Stimulated activated CD8-positive, alpha-beta memory T cell treated with anti-CD3 and anti-CD28 coated beads, Interleukin-15, amount 100 ng/mL, for 48 hours (primary cell): ENCODE results near the gene CPNE8.

Experiments used
- DNase-seq, 2 donors: peaks; one replicate each; pipeline ENCODE4 v3.0.0-alpha.2; 2020; ENCODE audit warnings: low read depth in 2 of 2

Gene CPNE8

DNA sequence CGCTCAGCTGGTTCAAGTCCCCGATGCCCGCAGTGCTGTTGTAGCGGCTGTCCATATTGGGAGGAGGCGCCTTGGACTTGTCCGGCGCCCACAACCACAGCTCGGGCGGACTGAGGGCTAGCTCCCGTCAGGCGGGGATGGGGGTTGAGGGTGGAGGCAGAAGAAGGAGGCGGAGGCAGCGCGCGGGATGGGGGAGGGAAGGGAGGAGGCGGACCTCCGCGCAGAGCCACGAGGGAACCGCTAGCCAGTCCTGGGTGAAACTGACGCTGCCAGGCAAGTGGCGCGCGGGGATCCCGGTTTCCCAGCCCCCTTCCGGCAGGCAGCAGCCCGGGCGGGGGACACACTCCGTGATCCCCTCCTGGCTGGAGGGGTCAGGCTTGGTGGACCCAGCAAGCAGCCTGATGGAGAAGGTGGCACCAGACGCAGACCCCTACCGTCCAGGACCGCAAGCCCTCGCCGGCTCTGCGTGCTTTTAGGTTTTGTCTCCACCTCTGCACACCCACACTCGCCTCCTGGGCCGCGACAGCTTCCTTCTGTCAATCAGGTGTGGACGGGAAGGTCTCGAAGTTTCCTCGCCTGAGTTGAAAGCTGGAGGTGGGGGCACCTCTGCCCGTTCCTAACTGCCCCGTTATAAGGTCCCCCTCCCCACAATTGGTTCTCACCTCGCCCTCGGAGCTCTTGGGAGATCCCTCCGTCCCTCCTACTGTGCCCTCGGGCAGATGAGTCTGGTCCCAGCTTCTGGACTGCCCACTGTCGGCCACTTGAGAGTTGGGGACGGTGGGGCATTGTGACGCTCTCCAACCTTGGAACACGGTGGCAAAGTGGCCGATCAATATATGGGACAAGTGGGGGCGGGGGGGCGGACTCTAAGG is at the start of gene CPNE8:
CPNE8 (minus strand) TSS at position 112 of the 872 bp plus-strand sequence; CDS start at position 55, 57 bp downstream.
- no peak for DNase-seq

DNA sequence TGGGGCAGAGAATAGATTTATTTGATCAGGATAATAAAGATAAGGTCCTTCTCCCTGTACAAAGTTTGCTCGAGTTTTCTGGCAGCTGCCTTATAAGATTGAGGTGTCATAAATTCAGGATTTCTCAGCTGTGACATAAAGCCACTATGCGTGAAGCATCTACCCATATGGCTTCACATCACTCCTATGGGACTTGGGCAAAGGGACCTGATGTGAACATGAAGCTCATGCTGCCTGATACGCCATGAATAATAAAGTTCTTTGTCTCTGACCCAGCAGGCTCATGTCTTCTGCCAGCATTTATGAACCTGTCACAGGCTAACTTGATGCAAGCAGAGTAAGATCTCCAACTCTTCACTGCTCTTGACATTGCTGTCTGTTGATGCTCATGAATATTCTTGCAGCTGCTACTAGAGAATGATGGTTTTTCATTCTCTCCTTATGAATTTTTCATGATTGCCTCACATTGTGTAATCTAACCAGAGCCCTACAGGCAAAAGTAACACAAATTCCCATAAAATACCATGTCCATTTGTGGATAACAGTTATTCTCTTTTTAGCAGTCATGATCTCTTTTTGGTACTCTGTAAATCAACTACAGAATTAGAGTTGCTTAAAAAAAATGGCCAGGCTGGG is 49.0 kb upstream of the CPNE8 start:
- DNase-seq = no peak

- no peak for DNase-seq
Measured at GRCh38 chr12:38949363-38949762, 44.0 kb upstream of the CPNE8 start.

- DNase-seq = no peak
Measured at GRCh38 chr12:38934686-38935085, 29.3 kb upstream of the CPNE8 start.

DNA sequence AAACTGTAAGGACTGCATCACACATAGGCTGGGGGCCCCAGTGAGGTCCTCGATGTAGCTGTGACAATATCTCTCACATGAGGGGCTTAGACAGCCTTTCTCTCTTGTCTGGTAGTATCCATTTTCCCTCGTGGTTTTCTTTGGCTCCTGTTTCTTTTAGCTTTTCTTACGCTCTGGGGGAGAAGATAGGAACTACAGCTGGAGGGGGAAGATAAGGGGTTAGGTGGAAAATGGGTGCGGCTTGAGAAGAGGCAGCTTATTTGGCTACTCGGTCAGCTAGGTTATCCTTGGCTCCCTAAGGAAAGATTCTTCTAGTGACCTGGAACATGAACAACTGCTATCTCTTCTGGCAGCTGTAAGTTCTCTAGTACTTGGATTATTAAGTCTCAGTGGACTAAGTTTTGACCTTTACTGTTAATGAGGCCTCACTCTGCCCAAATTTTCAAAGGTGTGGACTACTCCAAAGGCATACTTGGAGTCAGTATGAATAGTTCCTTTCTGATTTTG is 28.7 kb upstream of the CPNE8 start:
- DNase-seq = no peak

DNA sequence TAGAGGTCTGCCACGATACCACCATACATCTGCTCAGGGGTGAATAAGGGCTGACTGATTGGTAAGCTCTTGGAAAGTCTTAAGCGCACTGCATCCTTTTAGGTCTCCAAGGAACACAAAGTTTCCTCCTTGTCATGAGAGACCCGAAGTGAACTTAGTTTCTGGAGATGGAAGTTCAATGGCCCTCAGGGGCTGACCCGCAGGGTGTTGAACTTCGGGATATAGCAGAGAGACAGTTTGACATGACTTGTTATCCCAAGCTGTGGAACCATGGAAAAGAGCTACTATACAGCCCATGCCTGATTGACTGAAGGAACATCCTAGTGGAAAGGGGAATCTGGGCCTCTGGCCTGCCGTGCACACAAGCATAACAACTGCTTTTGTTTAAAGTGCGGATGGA is 26.9 kb upstream of the CPNE8 start:
- no peak for DNase-seq

DNA sequence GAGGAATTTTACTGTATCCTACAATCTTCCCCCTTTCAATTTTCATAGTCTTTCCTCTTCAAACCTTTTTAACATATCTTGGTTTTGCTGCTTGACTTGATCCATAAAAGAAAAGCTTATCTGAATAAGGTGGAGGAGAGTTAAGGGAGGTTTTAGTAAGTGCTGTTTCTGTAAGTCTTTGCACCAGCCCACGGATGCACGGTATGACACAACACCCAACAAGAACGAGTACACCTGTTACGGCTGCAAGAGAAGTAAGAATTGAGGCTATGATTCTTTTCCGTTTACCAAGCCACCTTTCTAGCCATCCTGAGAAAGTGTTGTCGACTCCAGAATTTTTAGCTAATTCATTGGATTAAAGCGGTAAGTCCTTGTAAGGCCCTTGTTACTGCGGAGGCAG is 26.1 kb upstream of the CPNE8 start:
- no peak for DNase-seq

DNA sequence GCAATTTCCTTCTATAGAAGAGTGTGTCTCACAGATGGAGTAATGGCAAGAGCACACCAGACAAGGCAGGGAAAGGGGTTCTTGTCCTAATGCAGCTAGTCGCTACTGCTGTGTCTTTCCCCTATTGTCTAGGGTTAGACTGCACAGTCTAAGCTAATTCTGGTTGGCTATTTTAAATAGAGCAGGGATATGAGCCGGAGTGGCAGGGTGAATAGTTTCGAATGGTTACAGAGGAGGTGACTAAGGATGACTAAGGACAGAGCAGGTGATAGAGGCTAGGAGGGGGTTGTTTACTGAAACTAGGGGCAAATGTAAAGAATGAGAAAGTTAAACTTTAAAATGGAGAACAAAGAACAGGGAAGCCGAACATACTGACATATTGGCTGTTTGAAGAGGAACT is 25.6 kb upstream of the CPNE8 start:
- DNase-seq = no peak

DNA sequence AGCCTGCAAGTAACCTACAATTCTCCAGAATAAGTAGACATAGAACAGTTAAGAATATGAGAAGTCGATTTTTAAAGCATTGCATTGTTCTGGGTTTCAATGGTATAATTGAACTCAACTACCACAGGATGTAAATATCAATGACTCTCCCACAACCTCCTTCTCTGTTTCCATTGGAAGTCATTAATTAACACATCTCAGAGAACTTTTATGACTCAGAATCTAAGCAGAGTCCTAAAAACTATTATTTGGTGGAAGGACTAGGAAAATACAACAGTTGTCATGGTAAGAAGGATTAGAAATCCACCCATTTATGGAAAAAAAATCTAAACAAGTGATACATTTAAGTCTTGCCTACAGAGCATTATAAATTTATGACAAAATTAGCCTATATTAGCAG is 21.1 kb upstream of the CPNE8 start:
- no peak for DNase-seq

DNA sequence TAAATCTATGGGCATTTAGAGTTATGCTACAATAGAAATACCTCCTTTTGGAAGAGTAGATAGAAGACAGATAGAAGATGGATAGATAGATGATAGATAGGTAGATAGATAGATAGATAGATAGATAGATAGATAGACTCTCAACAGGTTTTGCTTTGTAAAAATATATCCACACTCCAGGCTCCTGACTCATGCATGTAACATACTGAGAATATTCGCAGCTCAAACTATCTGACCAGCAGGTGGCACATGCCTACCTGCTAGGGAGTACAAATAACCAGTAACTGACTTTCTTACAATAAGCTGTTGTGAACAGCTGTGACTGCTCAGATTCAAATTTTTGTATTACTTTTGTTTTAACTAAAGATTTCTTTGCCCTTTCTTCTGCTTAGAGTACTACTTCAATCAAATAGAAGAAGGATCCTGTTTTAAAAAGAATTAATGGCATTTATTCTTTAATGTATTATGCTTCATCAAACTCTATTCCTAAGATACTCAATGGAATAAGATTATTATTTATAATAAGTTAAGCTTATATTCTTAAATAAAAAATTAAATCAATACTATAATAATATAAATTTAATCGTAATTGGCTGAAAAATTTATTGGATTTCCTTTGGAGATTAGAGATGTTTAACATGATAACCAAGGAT is 15.8 kb upstream of the CPNE8 start:
- no peak for DNase-seq

GRCh38 chr12:38919191-38919590 is 13.8 kb upstream of the CPNE8 start:
- DNase-seq = no peak

- DNase-seq = no peak
Measured at GRCh38 chr12:38915429-38916182, 10.2 kb upstream of the CPNE8 start.

DNA sequence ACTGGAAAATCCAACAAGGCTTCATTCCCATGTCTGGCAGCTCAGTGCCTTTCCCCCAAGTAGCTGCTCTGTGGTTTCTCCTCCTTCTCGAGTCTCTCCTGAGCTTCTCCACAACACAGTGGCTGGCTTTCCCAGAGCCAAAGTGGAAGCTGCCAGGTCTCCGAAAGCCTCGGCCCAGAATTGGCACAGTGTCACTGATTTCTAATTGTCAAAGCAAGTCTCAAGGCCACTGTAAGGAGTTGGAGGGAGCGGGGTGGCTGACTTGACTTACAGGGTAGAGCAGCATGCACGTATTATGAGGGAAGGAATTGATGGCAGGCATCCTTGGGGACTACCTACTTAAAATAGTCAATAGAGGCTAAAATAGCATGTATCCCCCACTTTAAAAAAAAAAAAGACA is 6.7 kb upstream of the CPNE8 start:
- DNase-seq = no peak

- no peak for DNase-seq
Measured at GRCh38 chr12:38911611-38912010, 6.2 kb upstream of the CPNE8 start.

GRCh38 chr12:38907201-38907923 is 2.0 kb upstream of the CPNE8 start:
- DNase-seq = no peak

- DNase-seq = peak; percentile 38 to 58
Measured at GRCh38 chr12:38906482-38907200, 1.2 kb upstream of the CPNE8 start.

- no peak for DNase-seq
Measured at GRCh38 chr12:38904537-38905479, 583 bp downstream of the CPNE8 start.

- no peak for DNase-seq
Measured at GRCh38 chr12:38903596-38903995, 1.8 kb downstream of the CPNE8 start.

DNA sequence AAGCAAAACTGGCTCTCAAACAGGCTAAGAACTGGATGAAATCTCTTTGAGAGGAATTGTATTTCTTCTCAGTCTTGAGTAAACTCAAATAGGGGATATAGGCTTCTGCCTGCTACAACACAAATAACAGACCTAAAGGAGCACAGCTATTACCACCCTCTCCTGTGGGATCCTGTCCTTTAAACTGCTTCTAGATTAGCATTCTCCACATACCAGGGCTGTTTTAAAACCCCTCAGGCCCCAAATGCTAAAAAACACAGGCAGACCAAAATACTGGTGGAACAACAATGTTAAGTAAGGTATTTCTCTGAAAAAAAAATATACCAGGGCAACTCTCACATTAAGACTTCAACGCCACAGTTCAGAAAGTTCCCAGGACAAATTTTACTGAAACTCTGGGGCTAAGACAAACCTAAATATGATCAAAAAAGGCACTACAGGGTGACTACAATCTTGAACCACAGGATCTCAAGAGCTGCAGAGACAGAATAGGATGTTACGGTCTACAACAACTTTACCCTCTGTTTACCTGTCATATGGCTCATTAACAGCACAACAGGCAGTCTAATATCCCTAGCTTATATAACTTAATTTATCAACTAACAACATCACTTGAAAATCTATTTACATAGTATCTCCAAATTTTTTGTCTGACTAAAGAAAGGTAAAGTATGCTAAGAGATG is 7.2 kb downstream of the CPNE8 start:
- no peak for DNase-seq
